ENCODE measurements around the gene SMAD4.

DNA sequence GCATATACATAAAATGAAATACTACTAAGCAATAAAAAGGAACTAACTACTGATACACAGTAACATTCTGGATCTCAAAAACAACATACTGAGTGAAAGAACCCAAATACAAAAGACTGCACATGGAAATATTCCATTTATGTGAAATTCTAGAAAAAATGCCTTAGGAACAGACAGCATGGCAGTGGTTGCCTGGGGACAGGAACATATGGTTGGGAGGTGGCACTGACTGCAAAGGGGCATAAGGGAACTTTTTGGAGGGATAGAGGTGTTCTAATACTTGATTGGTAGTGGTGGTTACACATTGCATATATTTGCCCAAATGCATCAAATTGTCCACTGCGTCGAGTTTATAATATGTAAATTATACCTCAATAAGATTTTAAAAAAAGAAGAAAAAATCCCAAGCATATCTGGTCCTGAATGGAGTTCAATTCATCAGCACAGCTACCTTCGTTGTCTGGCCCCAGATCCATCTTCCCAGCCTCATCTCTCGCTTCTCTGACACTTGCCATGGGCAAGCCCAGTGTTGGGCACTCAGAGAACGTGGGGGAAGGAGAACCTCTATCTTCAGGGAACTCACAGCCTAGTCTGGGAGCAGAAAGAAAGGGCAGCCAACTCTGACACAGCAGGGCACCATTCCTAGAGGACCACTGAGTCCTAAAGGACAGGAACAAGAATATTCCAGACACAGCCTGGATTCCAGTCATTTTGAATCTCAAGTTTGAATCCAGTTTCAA lies 8.6 kb upstream of the SMAD4 start:
- TF ChIP-seq, protein P1, sequence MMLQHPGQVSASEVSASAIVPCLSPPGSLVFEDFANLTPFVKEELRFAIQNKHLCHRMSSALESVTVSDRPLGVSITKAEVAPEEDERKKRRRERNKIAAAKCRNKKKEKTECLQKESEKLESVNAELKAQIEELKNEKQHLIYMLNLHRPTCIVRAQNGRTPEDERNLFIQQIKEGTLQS (IDR thresholded peaks at IDR 0.05): no peak
- TF ChIP-seq, protein P2, sequence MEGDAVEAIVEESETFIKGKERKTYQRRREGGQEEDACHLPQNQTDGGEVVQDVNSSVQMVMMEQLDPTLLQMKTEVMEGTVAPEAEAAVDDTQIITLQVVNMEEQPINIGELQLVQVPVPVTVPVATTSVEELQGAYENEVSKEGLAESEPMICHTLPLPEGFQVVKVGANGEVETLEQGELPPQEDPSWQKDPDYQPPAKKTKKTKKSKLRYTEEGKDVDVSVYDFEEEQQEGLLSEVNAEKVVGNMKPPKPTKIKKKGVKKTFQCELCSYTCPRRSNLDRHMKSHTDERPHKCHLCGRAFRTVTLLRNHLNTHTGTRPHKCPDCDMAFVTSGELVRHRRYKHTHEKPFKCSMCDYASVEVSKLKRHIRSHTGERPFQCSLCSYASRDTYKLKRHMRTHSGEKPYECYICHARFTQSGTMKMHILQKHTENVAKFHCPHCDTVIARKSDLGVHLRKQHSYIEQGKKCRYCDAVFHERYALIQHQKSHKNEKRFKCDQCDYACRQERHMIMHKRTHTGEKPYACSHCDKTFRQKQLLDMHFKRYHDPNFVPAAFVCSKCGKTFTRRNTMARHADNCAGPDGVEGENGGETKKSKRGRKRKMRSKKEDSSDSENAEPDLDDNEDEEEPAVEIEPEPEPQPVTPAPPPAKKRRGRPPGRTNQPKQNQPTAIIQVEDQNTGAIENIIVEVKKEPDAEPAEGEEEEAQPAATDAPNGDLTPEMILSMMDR (IDR thresholded peaks at IDR 0.05 in 2 of 3, conservative IDR thresholded peaks at IDR 0.05 in 1 of 3; ENCODE audit: borderline replicate concordance in 1 of 3, insufficient read depth in 1 of 3, low read depth in 2 of 3, low read length in 2 of 3): no peak
- TF ChIP-seq POLR2AphosphoS5 (IDR thresholded peaks at IDR 0.05; ENCODE audit: low read depth, low read length) (no peak), ELF1 (IDR thresholded peaks at IDR 0.05; ENCODE audit: borderline replicate concordance, low read depth) (no peak), RAD21 (IDR thresholded peaks at IDR 0.05; ENCODE audit: low read depth) (no peak), POLR2A (IDR thresholded peaks at IDR 0.05; ENCODE audit: borderline replicate concordance, extremely low read depth, insufficient read depth, insufficient read length) (no peak), ZFX (IDR thresholded peaks at IDR 0.05) (no peak), EZH2 (IDR thresholded peaks at IDR 0.05) (no peak), ZNF274 (IDR thresholded peaks at IDR 0.05; ENCODE audit: low read depth, low read length) (no peak), SIN3A (IDR thresholded peaks at IDR 0.05; ENCODE audit: low read depth) (no peak), SRF (IDR thresholded peaks at IDR 0.05; ENCODE audit: low read depth) (no peak), EGR1 (IDR thresholded peaks at IDR 0.05; ENCODE audit: low read depth) (no peak), CEBPB (IDR thresholded peaks at IDR 0.05; ENCODE audit: low read depth) (no peak)
- TF ChIP-seq, protein P3, sequence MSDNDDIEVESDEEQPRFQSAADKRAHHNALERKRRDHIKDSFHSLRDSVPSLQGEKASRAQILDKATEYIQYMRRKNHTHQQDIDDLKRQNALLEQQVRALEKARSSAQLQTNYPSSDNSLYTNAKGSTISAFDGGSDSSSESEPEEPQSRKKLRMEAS (IDR thresholded peaks at IDR 0.05): no peak

Data from HCT116 (cell line).